Mesodermal cell (in vitro differentiated cells): ENCODE results near the gene ERGIC3.

Experiments
- H3K27ac ChIP-seq: 2 replicates; pipeline ENCODE4 v1.7.0; 2013; ENCODE audit warnings: mild to moderate bottlenecking, low read depth, low read length, moderate library complexity; ENCODE audit not compliant: severe bottlenecking
- H3K36me3 ChIP-seq: 2 replicates; pipeline ENCODE4 v1.7.1; 2013; ENCODE audit warnings: mild to moderate bottlenecking, low read length, moderate library complexity; ENCODE audit not compliant: control insufficient read depth, insufficient read depth
- H3K4me1 ChIP-seq: one replicate; pipeline ENCODE4 v1.7.1; 2013; ENCODE audit warnings: mild to moderate bottlenecking, low read length; ENCODE audit not compliant: insufficient read depth, control insufficient read depth, poor library complexity, severe bottlenecking
- H3K4me3 ChIP-seq: 2 replicates; pipeline ENCODE4 v1.7.0; 2013; ENCODE audit warnings: low read length, control low read depth, mild to moderate bottlenecking; ENCODE audit not compliant: insufficient read depth, poor library complexity, severe bottlenecking; ENCODE audit errors: extremely low read depth
- H3K9me3 ChIP-seq: 2 replicates; pipeline ENCODE4 v1.7.1; 2013; ENCODE audit warnings: mild to moderate bottlenecking, low read length, moderate library complexity; ENCODE audit not compliant: control insufficient read depth
- WGBS, 2 experiments: methylation state at CpG; one replicate each; pipeline ENCODE4 v1.1.5; 2013; ENCODE audit warnings: missing lambda C conversion rate in 2 of 2; ENCODE audit not compliant: insufficient coverage in 2 of 2; 5-methylcytosine and 5-hydroxymethylcytosine counted together

ERGIC3 gene

DNA sequence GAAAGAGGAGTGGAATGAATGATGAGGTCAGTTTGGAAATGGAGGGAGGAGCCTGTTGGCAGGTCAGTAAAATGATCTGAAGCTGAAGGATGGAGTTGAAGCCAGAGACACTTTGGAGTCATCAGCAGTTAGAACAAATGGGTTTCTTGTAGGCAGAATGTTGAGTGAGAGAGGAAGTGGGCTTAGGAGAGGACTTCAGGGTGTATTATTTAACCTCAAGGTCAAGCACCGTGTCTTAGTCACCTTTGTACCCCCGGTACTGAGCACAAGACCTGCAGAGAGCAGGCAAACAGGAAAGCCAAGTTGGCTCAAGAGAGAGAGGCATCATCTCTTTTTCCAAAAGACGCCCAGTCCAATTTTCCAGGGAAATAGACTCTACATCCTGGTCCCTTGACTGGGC lies 35.7 kb upstream of the ERGIC3 start:
- H3K36me3 ChIP-seq: peaks cover 76% of the 10 kb centered on the region

GRCh38 chr20:35506872-35507638 lies 34.8 kb upstream of the ERGIC3 start:
- peak overlapping the region; percentile 72 for H3K27ac ChIP-seq
- 92 to 99% methylated on average over 4 to 5 of the region's 6 CpGs for WGBS, 2 experiments
- peaks cover 75% of the 10 kb centered on the region for H3K36me3 ChIP-seq

More for the DNA sequence above, 35.7 kb upstream of the ERGIC3 start:
- Histone ChIP-seq H3K27ac (no peak overlapping the region), H3K4me1 (peaks cover 17% of the 10 kb centered on the region), H3K9me3 (no peaks in the 10 kb centered on the region), H3K4me3 (no peak overlapping the region)
- WGBS, 2 experiments: 96 to 100% methylated on average over 3 of the region's 3 CpGs

DNA sequence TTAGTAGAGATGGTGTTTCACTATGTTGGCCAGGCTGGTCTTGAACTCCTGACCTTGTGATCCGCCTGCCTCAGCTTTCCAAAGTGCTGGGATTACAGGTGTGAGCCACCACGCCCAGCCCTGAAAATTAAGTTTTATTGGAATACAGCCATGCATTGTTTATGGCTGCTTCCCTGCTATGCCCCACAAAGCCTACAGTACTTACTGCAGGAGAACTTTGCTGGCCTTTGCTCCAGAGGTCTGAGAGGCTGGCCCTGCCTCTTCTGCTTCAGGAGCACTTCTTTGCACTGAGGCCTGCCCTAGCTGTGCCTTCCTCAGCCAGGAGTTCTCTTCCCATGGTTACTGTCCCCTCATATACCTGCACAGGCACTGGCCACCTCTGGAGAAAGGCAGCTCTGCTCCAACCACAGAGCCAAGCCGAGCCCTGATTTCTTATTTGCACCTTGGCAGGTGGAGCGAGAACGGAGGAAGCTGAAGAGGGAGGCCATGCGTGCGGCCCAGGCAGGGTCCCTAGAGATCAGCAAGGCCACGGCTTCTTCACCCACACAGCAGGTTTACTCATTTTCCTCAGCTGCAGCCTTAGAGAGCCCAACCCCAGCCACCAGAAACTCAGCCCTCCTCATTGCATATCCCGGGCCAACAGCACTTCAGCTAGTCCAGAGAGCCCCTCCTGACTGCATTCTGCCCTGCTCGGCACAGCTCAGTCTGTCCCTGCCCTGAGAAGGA lies 33.2 kb upstream of the ERGIC3 start:
- WGBS, 2 experiments: 90 to 95% methylated on average over 7 to 8 of the region's 10 CpGs
- H3K27ac ChIP-seq: no peak overlapping the region
- no peak overlapping the region for H3K4me3 ChIP-seq
- peaks cover 69% of the 10 kb centered on the region for H3K36me3 ChIP-seq
- H3K9me3 ChIP-seq: no peaks in the 10 kb centered on the region
- H3K4me1 ChIP-seq: peaks cover 17% of the 10 kb centered on the region

More at GRCh38 chr20:35506872-35507638, 34.8 kb upstream of the ERGIC3 start:
- H3K9me3 ChIP-seq: no peaks in the 10 kb centered on the region
- peaks cover 17% of the 10 kb centered on the region for H3K4me1 ChIP-seq
- H3K4me3 ChIP-seq: no peak overlapping the region

DNA sequence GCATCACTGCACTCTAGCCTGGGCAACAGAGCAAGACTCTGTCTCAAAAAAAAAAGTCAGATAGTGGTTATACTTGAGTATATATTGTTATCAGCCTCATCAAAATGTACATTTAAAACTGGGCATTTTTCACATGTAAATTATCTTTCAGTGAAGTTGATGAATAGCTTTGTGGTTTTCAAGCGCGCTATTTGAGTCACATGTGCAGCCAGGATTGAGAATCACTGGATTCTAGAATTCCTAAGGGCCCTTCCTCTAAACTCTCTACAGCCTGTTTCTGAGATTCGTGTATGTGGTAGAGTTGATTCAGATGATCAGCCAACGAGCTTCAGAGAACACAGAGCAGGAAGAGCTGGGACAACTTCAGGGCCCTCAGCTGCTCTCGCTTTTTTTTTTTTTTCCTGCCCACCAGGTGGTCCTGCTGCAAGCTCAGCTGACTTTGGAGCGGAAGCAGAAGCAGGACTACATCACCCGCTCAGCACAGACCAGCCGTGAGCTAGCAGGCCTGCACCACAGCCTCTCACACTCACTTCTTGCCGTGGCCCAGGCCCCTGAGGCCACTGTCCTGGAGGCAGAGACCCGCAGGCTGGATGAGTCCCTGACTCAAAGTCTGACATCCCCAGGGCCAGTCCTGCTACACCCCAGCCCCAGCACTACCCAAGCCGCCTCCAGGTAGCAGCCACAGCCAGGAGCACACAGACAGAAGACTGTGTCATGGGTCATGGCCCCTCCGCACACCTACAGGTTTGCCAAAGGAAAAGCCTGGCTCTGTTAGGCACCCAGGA lies 30.7 kb upstream of the ERGIC3 start:
- Histone ChIP-seq H3K4me3 (no peak overlapping the region), H3K9me3 (no peaks in the 10 kb centered on the region), H3K4me1 (peaks cover 13% of the 10 kb centered on the region), H3K36me3 (peaks cover 63% of the 10 kb centered on the region), H3K27ac (no peak overlapping the region)
- 76 to 95% methylated on average over 3 to 6 of the region's 12 CpGs for WGBS, 2 experiments

GRCh38 chr20:35511814-35512420 lies 30.0 kb upstream of the ERGIC3 start:
- peaks cover 63% of the 10 kb centered on the region for H3K36me3 ChIP-seq

GRCh38 chr20:35514371-35514932 lies 27.4 kb upstream of the ERGIC3 start:
- Histone ChIP-seq H3K4me3 (no peak overlapping the region), H3K9me3 (no peaks in the 10 kb centered on the region), H3K4me1 (peaks cover 4% of the 10 kb centered on the region), H3K36me3 (peaks cover 45% of the 10 kb centered on the region), H3K27ac (no peak overlapping the region)
- WGBS, 2 experiments: 89 to 96% methylated on average over 6 to 7 of the region's 11 CpGs

More at GRCh38 chr20:35511814-35512420, 30.0 kb upstream of the ERGIC3 start:
- no peaks in the 10 kb centered on the region for H3K9me3 ChIP-seq
- no peak overlapping the region for H3K27ac ChIP-seq
- WGBS, 2 experiments: 100% methylated on average over 1 to 2 of the region's 2 CpGs
- peaks cover 8% of the 10 kb centered on the region for H3K4me1 ChIP-seq
- H3K4me3 ChIP-seq: no peak overlapping the region

DNA sequence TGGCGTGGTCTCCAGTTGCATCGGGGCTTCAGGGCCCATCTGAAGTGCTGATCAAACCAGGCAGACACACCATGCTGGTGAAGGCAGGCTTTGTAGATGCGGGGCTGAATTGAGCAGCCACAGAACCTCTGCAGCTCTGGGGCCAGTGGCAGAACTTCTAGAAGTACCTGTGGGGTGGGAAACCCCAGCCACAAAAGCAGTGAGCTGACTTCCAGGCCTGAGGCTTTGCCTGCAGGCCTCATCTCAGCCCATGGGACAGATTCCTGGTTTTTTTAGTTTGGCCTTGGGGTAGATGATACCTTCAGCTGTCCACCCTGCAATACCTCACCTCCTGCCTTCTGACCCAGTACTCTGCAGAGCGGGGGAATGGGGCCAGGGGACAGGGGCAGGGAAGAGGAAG lies 26.5 kb upstream of the ERGIC3 start:
- Histone ChIP-seq H3K36me3 (peaks cover 36% of the 10 kb centered on the region), H3K4me1 (peaks cover 4% of the 10 kb centered on the region), H3K27ac (no peak overlapping the region), H3K4me3 (no peak overlapping the region), H3K9me3 (no peaks in the 10 kb centered on the region)
- WGBS, 2 experiments: 89 to 95% methylated on average over 3 to 4 of the region's 4 CpGs

DNA sequence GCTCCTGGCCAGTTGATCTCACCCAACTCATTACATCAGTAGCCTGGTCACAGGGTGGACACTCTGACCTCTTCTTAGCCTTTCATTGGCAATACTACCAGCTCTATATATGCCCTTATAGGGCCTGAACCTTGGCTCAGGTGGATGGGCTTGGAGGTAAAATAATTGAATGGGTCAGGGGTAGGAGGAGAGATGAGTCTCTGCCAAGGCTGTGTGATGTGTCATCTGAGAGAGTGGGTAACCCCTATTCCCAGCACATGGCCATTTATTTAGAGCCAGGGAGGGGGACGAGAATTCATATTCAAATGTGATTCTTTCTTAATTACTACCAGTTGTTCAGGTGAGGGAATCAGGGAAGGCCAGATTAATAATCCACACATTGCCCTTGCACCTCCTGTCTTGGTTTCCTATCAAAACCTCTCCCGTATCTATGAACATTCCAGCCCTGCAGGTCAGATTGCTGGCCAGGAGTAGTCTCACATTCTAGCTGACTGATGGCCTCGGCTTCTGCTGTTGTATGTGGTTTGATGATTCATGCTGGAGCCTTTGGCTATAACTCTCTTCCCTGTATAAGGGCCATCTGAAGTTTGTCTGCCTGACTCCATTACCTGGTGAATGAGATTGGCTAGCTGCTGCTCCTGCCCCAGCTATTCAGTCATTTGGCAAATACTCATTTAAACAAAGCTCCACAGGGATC lies 25.8 kb upstream of the ERGIC3 start:
- H3K4me1 ChIP-seq: peaks cover 4% of the 10 kb centered on the region
- no peak overlapping the region for H3K4me3 ChIP-seq
- 85% methylated on average over 2 of the region's 3 CpGs; no CpG with 5 or more reads in 1 of the 2 experiments for WGBS, 2 experiments
- no peak overlapping the region for H3K27ac ChIP-seq
- H3K9me3 ChIP-seq: no peaks in the 10 kb centered on the region
- peaks cover 29% of the 10 kb centered on the region for H3K36me3 ChIP-seq

- 88 to 100% methylated on average over 1 of the region's 1 CpG for WGBS, 2 experiments
- Histone ChIP-seq H3K36me3 (peaks cover 19% of the 10 kb centered on the region), H3K27ac (no peak overlapping the region), H3K9me3 (no peaks in the 10 kb centered on the region), H3K4me1 (peaks cover 4% of the 10 kb centered on the region), H3K4me3 (no peak overlapping the region)
Measured at GRCh38 chr20:35517125-35517524, 24.8 kb upstream of the ERGIC3 start.
